Measurements from ENCODE around the gene FOXN3.

FOXN3 gene

DNA sequence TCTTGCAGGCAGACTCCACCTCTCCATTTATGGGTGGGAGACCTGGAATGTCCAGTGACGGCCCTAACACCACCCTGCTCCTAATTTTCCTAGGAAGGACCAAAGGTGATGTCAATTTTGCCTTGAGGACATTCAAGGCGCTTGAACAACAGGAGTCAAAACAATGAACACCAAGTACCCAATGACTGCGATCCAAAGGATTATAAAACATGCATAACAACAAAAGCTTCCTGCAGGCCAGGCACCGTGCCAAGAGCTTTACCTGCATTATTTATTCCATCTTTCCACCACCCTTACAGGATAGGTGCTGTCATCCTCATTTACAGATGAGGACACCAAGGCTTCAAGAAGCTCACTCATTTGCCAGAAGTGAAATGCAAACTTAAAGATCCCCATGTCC, 15.2 kb upstream of the FOXN3 start:
- DNase-seq (ENCODE audit: low spot score): no peak

- no peak for DNase-seq (ENCODE audit: low spot score)
Measured at GRCh38 chr14:89430391-89431236, 13.6 kb upstream of the FOXN3 start.

DNA sequence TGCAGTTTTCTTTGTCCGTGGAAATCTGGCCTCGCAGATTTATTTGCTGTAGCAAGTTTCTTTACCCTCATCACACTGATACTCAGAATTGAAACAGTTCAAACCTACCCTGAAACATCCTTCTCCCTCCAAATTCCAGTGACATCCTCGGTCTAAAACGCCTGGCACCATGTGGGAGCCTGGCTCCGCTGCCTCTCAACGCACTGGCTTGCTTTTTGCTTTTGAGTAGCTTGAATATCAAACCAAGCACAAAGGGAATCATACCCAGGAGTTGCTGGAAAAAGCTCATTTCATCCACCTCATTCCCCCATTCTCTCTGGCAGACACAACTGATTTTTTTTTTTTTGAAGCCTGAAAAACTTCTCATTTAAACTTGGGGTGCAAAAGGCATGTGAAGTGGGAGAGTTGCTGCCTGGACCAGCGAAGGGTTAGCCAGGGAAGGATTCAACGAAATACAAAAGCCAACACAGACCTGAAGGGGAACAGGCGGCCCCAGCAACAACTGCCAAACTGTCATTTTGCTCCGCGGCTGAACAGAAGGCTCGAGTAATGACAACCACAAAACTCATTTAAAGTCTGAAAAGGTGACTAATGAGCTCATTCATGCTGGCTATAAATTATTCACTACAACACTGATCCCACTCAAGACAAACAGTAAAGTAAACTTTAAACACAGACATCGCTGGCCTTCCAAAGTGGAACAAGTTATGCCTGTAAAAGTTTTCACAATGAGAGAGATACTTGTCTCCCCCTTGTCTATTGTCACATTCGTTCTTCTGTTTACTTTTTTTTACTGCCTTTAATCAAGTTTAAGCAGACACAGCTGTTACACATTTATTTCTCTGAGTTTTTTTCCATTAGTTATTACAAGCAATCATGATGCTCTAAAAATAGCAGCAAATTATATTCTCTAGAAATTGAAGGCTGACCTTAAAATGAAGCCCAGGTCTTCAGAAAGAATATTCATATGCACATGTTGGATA, 12.5 kb upstream of the FOXN3 start:
- DNase-seq (ENCODE audit: low spot score): no peak

DNA sequence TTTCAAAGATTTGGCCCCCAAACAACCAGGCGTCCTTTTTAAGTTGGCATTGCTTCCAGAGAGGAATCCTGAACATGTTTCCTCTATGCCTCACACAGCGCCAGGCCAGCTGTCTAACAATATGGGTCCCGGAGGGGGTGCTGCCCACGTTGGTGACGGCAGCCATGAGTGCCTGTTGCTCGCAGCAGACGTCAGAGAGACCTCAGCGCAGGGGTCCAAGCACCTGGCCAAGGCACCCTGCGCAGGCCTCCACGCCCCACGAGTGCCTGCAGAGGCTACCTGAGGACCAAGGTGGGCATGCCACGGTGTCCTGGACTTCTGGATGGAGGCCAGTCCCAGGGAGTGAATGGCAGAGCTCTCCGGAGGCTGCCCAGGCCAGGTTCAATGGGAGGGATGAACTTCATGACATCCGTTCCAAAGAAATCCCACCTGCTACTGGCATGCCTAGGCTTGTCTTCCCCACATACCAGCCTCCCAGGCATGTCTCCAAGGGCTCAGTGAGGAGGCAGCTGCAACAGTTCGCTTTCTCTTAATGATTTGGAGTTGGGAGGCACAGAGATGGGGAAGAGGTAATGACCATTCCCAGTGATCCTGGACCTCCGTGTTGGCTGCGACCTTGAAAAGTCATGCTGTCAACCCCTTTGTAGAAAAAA, 11.6 kb upstream of the FOXN3 start:
- DNase-seq (ENCODE audit: low spot score): no peak

- no peak for DNase-seq (ENCODE audit: low spot score)
Measured at GRCh38 chr14:89428173-89428523, 11.1 kb upstream of the FOXN3 start.

- DNase-seq (ENCODE audit: low spot score): no peak
Measured at GRCh38 chr14:89427426-89428172, 10.6 kb upstream of the FOXN3 start.

DNA sequence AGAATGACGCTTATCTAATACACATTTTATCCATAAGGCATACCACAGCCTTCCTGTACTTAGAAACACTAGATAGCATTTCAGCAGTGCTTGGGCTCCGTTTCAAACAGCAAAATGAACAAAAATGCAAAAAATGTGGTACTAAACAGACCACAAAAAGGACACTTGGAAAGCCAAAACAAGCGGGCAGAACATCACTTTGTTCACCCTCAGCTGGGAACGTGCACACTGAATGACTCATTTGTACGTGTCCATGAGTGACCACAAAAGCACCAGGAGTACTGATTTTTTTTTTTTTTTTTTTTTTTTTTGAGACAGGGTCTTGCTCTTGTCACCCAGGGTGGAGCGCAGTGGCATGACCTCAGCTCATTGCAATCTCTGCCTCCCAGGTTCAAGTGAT, 8.9 kb upstream of the FOXN3 start:
- no peak for DNase-seq (ENCODE audit: low spot score)

DNA sequence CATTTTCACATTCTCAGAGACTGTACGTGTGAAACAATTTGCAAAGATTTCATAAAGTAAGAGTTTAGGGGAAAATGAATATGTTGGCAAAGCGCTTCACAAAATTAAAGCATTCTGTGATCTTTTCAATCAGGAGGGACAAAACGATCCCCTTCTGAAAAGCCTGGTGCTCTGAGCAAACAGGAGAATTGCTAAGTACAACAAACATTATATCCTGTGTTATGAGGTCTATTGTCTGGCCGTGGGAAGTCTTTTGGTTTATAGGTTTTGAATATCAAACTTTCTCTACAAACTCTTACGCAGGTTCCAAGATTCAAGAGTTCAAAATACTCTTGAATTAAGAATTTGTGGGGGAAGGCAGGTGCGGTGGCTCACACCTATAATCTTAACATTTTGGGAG, 7.2 kb upstream of the FOXN3 start:
- DNase-seq (ENCODE audit: low spot score): no peak

DNA sequence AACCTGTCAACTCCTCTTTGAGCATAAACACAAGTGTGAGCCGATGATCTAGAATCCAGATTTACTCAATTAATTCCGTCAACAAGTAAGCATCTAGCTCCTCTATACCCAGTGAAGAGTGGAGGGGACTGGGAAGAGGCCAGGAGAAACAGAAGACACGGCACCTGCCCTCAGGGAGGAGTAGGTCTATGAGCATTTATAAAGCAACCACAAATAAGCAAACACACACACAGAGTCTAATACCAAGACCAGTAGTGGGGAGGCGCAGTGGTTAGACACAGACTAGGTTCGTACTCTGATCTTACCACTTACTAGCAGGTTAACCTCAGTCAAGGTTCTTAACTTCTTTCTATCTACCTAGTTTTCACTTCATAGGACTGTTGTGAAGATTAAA, 5.9 kb upstream of the FOXN3 start:
- no peak for DNase-seq (ENCODE audit: low spot score)

DNA sequence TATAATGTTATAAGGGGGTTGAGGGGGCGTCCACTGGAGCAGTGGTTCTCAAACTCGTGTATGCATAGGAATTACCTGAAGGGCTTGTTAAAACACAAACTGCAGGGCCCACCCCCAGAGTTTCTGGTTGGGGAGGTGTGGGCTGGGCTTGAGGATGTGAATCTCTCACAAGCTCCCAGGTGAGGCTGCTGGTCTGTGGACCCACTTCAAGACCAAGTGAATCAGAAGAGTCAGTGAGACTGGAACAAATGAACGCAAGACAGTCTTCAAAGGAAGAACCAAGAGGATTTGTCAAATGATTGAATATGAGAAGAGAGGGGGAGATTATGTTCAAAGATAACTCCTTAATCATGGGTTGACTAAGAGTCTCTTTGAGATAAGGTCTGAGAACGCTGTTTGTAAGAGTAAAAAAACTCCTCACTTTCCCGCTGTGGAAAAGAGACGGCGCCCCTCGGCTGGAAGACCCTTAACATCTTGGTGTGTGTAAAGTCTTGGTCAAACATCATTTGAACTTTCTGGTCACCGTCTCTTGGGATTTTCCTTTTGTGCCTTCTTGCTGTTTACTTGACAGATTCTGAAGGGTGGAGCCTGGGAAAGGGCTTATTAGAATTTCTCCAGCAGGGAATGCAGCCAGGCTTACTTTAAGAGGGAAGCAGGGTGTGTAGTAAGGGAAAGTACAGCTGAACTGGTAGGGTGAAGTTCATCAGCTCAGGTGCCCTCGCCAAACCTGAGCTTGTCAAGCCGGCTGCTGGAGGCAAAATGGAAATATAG, 5.3 kb upstream of the FOXN3 start:
- DNase-seq (ENCODE audit: low spot score): no peak

GRCh38 chr14:89420502-89420901, 3.5 kb upstream of the FOXN3 start:
- no peak for DNase-seq (ENCODE audit: low spot score)

DNA sequence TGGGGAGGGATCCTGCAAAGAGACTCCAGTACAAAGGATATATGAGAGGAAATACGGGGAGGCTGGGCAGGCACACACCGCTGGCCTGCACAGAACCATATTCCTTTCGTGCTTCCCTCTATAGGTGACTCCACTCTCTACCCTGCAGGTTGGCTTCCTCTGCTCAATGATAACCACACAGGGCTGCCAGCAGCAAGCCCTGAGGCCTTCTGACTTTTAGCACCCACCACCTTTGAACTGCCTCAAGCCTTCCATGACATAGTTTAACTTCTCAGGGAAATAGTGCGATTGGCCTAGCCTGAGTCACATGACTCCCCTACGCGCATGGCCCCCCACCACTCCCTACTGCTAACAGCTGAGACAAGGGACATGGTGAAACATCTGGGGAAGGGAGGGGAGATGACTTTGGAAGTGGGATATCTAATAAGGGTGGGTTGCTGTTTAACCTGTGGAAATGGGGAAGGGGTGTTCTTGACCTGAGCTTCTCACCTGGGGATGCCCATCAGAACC, 3.0 kb upstream of the FOXN3 start:
- DNase-seq (ENCODE audit: low spot score): no peak

- DNase-seq (ENCODE audit: low spot score): no peak
Measured at GRCh38 chr14:89418976-89419375, 1.9 kb upstream of the FOXN3 start.

DNA sequence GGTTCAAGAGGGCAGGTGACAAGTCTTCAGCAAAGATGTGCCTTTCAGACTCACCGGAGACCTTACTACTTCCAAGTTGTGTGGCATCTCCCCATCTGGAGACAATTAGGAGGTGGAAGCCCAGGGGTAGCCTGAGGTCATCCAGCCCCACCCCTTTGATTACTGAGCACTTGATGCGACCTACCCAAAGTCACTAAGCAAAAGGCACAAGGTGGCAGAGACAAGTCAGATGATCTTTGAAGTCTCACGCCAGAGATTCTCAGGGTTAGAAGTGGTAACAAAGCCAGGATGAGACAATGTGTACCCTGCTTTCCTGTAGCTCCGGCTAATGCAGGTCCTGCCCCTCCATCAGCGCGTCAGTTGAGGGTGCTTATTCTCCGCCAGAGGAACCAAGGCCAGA, 1.4 kb upstream of the FOXN3 start:
- peak; percentile 82 for DNase-seq (ENCODE audit: low spot score)

GRCh38 chr14:89417465-89418225, 612 bp upstream of the FOXN3 start:
- DNase-seq (ENCODE audit: low spot score): peak; percentile 62

GRCh38 chr14:89416002-89416995, 734 bp downstream of the FOXN3 start:
- peak; percentile 95 for DNase-seq (ENCODE audit: low spot score)

- no peak for DNase-seq (ENCODE audit: low spot score)
Measured at GRCh38 chr14:89415159-89415558, 1.9 kb downstream of the FOXN3 start.

DNA sequence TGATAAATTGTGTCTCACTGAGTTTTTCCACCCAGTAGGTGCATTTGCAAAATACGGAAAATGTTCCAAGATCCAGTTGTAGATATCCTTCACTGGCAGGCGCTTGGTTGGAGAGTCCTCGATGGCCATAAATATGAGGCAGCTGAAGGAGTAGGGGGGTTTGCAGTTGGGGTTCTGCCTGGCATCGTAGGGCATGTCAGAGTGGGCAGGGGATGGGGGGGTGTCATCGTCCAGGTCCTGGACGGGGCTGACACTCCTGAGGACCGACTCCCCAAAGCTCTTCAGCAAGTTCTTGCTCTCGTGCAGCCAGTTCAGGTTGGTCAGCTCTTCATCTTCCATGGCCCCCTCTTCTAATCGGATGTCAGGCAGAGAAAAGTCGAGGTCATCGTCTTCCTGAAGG, 5.1 kb downstream of the FOXN3 start:
- no peak for DNase-seq (ENCODE audit: low spot score)
